GM10847 (cell line): ENCODE data around the gene HOXB9.

ENCODE experiments used
- POLR2A ChIP-seq: IDR thresholded peaks from 2 replicates; pipeline ENCODE4 v1.6.1; 2011; ENCODE audit not compliant: insufficient read length; ENCODE audit errors: extremely low read depth

Gene HOXB9

GRCh38 chr17:48600244-48601098, 25.7 kb downstream of the HOXB9 start:
- TF ChIP-seq POLR2A = no peak

DNA sequence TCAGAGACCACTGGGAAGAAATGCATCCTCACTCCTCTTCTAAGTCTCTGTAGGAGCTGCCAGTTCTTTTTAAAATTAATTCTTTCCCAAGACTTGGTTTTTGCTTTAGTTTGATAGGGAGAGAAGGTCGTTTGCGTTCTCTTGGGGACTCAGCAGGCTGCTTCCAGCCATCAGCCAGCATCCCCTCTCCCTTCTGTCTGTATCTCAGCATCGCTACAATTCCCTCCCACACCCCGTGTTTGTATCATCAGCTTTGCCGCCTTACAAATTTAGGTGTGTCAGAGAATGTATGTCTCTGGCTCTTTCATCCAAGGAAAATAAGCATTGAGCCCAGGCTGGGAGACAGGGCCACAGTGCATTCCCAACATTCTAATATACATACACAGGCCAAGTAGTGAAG, 26.8 kb downstream of the HOXB9 start:
- TF ChIP-seq POLR2A = no peak

DNA sequence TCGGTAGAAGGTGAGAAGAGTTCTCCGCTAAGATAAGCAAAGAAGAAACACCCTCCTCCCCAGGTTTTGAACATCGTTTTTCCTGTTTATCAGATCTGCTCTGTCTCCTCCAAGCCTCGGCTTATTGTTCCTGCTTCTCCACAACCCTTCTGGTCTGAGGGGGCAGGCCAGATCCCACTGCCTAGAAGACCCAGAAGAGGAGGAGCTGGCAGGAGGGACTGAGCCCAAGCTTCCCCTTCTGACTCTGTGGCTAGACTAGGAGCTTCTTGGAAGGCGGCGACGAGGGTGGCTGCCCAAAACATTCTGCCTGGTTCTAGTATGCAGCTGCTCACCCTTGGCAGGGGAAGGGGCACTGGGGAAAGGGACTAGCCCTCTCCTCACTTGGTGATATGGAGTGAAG, 27.4 kb downstream of the HOXB9 start:
- TF ChIP-seq POLR2A = no peak

GRCh38 chr17:48597778-48598631, 28.2 kb downstream of the HOXB9 start:
- no peak for TF ChIP-seq POLR2A

- no peak for TF ChIP-seq POLR2A
Measured at GRCh38 chr17:48597528-48597777, 28.7 kb downstream of the HOXB9 start.

DNA sequence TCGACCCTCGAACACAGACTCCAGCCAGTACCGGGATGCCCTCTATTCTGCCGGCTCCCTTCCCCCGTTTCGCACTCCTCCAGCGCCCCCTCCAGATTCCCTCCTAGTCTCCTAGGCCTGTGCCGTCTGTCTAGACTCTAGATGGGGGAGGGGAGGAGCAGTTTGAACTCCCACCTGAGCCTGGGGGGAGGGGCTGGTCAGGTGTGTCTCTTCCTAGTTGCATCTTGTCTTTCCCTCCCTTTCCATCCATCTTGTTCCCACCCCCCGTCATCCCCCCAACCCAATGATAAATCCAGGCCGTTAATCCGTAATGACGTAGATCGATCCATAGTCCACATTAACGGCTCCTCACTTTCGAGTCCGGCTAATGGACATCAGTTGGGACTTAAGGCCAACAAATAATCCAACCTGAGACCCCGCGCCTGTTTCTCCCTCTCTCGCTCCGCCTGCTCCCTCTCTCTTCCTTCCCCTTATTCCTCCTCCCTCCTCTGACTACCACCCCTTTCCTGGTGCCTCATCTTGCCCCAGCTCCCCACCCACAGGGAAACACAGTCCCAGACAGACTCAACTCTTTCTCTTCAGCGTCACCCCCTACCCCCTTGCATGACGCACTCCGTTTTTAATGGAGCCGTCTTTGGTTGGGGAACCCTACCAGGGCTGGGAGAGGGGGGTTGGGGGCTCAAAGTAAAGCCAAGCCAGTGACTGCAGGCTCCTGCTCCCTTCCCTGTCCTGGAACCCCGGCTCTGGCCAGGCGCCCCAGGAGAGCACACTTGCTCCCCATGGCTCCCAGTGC, 29.2 kb downstream of the HOXB9 start:
- no peak for TF ChIP-seq POLR2A

GRCh38 chr17:48596000-48596734, 30.0 kb downstream of the HOXB9 start:
- no peak for TF ChIP-seq POLR2A

- TF ChIP-seq POLR2A = no peak
Measured at GRCh38 chr17:48595278-48595999, 30.7 kb downstream of the HOXB9 start.

DNA sequence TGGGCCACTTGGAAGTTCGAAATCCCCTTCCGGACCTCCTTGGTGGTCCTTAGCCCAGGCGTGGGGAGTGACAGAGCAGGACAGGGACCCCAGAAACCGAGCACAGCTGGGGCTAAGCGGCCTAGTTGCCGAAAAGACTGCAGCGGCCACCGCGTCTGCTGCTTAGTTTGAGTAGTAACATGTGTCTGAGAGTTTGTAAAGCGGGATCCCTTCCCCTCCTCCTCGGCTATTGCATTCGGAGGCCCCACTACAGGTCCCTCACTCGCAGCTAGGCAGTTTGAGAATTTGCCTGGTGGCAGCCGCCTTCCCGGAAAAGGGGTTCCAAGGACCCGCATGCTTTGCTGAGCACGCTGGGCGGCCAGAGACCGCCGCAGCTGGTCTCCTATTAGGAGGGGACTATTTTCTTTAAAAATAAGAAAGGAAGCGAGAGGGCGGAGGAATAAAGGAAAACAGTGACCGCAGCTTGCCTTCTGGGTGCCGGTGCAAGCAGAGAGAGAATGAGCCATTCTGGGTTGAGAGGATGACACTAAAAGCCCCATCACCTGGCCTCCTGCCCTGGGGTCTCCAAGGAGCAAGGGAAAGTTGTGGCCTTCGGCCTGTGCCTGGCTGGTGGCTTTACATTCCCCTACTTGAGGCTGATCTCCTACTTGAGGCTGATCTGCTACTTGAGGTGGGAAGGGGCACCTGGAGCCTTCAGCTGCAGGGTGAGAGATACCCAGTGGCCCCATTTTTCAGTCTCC, 31.4 kb downstream of the HOXB9 start:
- no peak for TF ChIP-seq POLR2A

DNA sequence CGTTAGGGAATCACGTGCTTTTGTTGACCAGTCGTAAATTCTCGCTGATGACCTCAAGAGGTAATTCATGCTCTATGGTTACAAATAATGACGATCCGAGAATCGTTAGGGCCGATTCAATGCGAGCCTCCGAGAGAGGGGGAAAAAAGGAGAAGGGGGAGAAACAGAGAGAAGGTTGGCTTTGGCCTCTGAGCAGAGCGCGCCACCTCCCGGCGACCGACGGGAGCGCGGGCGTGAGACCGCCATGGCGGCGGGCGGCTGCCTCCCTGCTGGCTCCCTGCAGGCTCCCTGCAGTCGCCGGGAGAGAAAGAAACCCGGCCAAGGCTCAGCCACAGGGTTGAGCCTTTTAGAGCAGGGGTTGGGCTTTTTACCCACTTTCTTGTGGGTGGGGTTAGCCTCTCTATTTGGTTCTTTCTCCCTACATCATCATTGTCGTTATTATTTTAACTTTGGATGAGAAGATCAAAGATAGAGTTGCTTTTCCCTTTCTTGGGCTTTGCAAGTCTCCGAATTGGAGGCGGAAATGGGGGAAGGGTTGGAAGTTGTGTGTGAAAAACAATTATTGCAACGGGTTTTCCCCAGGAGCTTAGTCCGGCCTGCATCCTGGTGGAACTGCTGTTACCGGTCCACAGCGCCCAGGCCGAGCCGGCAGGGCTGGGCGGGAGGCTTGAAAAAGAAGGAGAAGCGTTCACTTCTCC, 32.2 kb downstream of the HOXB9 start:
- TF ChIP-seq POLR2A = no peak

- no peak for TF ChIP-seq POLR2A
Measured at GRCh38 chr17:48593126-48593829, 32.9 kb downstream of the HOXB9 start, which contains the start of gene HOXB5. Gene HOXB5, minus strand, starts transcription at chr17:48593779. Its CDS starts 97 bp downstream, at chr17:48593682.

DNA sequence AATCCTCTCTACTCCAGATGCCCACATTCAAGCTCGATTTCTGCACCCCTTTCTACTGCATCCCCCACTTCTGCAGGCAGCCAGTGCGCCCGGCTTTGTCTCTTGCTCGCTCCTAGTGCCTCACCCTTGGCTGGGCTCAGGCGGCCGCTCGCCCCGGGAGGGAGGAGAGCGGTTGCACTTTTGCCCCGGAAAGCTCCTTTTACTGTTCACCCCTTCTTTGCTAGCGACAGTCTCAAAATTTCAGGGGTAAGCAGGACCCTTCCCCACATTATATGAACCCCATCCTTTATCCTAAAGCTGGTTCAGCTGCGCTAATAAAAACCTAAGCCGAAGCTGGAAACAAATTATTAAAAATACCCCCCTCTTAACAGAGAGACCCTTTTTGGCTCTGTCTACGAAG, 33.6 kb downstream of the HOXB9 start:
- no peak for TF ChIP-seq POLR2A

GRCh38 chr17:48592057-48592514, 34.1 kb downstream of the HOXB9 start:
- TF ChIP-seq POLR2A = no peak
